NCI-H748 (cell line): ENCODE results near the gene TCP10L.
A peak's percentile ranks its signal among the peaks of the same experiment; 100 is the strongest.
"Not testable (repeated sequence)": the region's sequence is repeated elsewhere in the genome, so short reads cannot be mapped to it uniquely, and the experiment has no call there.

Experiments used
- DNase-seq: peaks from one replicate; lab custom pipeline; 2025; ENCODE audit not compliant: unreplicated experiment; lab: John Stamatoyannopoulos, UW

TCP10L gene

GRCh38 chr21:32585042-32585710, at the start of gene TCP10L:
Gene TCP10L, minus strand, starts transcription at chr21:32585523. Its CDS starts 1,219 bp downstream, at chr21:32584304.
- no peak for DNase-seq

- no peak for DNase-seq
Measured at GRCh38 chr21:32626621-32627196, 41.4 kb upstream of the TCP10L start.

GRCh38 chr21:32618218-32618617, 32.9 kb upstream of the TCP10L start:
- DNase-seq = not testable (repeated sequence)

- DNase-seq = no peak
Measured at GRCh38 chr21:32613436-32614043, 28.2 kb upstream of the TCP10L start.

DNA sequence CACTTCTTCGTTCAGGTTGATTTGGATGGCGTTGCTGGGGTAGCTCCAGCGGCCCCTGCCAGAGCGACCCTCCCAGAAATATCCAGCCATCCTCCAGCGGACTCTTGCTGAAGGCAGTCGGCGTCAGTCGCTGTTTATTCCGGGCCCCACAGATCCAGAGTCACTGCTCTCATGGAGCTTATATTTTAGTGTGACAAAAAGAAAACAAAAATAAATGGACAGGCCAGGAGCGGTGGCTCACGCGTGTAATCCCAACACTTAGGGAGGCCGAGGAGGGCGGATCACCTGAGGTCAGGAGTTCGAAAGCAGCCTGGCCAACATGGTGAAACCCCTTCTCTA, 27.6 kb upstream of the TCP10L start:
- no peak for DNase-seq

GRCh38 chr21:32612075-32612998, 27.0 kb upstream of the TCP10L start, which contains the start of gene CFAP298:
Gene CFAP298, minus strand, starts transcription at chr21:32612377. Its CDS starts 134 bp downstream, at chr21:32612243.
- peak; percentile 90 for DNase-seq

GRCh38 chr21:32611471-32611997, 26.2 kb upstream of the TCP10L start:
- peak; percentile 28 for DNase-seq

- not testable (repeated sequence) for DNase-seq
Measured at GRCh38 chr21:32610940-32611339, 25.6 kb upstream of the TCP10L start.

DNA sequence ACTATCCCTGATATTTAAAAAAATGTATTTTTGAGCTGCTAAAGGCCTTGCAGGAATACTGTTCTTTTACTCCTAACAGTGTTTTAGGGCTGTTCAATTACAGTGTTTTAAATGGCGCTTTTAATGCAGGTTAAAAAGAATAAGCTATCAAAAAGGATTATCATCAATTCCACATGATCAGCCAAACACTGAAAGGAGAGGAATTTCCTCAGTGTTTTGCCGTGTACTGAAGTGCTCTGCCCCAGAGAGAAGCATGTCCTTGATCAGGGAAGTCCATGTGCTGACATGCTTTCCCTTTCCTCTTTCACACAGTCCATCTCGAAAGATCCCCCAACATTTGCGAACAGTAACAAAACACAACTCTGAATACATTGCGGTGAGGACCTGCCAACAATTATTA, 23.5 kb upstream of the TCP10L start:
- DNase-seq = no peak

DNA sequence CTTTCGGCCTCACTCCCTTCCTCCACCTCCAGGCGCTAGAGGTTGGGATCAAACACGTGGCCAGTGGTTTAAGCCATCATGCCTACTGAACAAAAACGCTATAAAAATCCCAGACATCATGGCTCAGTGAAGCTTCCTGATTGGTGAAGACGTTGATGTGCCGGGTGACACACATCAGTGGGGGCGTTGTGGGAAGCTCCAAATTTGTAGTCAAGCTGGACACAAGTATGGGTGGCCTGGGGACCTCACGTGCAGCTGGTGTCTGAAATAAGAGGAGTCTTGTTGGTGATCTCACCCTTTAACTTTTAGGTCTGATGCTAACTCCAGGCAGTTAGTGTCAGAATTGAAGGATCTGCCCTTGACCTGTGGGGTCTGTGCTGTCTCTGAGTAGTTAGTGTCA, 20.1 kb upstream of the TCP10L start:
- DNase-seq = no peak

DNA sequence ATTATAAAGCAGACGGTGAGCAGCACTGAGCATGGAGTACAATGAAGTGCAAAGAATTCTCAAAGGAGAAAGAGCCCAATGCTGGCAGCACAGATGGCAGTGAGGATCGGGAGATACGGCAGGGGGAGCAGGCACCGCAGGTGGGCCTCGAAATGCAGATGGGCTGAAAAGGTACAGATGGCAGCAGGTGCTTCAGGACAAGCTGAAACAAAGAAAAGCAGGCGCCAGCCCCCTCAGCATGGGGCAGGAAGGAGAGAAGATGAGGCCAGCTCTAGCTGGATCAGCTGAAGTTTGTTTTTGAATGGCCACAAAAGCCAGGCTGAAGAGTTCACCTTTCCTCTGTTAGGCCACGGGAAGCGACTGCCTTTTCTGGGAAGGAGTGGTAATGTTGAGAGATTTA, 19.1 kb upstream of the TCP10L start:
- peak; percentile 85 for DNase-seq

- DNase-seq = no peak
Measured at GRCh38 chr21:32603131-32603530, 17.8 kb upstream of the TCP10L start.

DNA sequence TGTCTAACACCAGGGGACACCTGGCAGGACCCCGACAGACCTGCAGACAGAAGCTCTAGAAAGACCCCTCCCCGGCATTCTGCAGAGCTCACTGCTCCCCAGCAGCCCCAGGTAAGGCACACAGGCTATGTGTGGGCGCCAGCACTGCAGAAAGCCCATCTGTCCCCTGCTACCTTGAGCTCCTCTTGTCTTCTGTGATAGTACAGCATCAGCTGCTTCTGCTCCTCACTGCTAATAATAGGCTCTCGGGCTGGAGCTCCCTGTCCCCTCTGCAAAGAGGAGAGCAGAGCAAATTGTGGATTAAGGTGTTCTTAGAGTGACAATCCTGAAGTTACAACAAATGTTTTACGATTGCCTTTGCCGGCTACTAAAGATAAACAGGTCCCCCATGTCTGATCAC, 16.8 kb upstream of the TCP10L start:
- DNase-seq = no peak

DNA sequence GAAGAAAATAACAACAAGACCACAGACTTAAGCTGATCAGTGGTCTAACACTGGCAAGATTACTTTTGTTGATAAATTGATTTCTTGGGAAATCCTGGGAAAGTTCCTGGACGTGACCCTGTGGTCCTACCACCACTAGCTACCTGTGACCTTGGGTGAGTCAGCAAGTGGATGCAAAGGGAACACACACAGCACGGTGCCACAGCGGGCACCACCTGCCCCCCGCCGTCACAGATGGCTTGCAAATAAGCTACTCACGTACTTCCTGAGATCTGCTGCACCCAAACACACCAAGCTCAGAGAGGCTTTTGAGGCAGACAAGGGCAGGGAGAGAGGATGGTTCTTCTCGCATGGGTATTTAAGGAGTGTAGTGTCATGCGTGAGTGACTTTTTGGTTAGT, 14.2 kb upstream of the TCP10L start:
- no peak for DNase-seq

GRCh38 chr21:32599091-32599490, 13.8 kb upstream of the TCP10L start:
- DNase-seq = no peak

- no peak for DNase-seq
Measured at GRCh38 chr21:32597205-32597604, 11.9 kb upstream of the TCP10L start.

DNA sequence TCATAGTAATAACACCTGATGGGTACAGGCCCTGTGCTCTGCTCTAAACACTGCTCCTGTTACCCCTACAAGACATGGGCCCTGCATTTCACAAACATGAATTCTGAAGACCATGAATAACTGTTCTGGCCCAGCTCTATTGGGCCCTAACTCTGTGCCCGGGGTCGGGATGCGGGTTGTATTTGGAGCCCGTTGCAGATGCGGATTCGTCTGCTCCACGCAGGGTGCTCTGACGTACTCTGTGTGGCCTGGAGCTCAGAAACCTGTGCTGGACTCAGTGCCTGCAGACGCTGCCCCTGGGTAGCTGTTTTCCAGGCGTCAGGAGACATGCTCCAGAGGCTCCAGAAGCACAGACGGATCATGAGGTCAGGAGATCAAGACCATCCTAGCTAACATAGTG, 10.1 kb upstream of the TCP10L start:
- DNase-seq = no peak

DNA sequence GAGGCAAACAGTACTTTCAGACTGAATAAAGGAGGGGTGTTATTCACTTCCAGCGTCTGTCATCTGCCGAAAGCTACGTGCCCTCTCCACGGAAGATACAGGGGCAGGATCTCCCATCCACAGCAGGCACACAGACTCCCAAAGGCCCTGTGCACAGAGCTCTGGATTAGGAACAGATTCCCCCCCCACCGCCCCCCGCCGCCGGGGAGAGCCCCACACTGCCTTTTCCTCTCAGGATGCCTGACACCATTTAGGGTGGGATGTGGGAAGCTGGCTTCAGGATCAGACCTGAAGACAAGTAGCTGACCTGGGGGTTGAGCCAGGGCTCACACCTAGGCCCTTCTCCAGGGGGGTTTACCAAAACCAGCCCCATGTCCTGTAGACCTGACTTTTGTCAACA, 8.4 kb upstream of the TCP10L start:
- no peak for DNase-seq

GRCh38 chr21:32592929-32593502, 7.7 kb upstream of the TCP10L start:
- DNase-seq = no peak

DNA sequence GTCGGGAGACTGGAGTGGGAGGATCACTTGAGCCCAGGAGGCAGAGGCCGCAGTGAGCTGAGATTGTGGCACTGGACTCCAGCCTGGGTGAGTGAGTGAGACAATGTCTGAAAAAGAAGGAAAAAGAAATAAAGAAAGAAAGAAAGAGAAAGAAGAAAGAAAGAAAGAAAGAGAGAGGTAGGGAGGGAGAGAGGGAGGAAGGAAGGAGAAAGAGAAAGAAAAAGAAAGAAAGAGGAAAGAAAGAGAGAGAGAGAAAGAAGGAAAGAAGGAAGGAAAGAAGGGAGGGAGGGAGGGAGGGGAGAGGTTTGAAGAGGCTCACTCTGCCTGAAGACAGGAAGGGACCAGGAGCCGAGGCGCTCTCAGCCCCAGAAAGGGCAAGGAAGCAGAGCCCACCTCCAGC, 4.8 kb upstream of the TCP10L start:
- no peak for DNase-seq

GRCh38 chr21:32587651-32588050, 2.3 kb upstream of the TCP10L start:
- DNase-seq = no peak
